ENCODE results near the gene RNF5. TPM values are rescaled to one million over a fixed set of nuclear protein-coding genes. Genes with fewer than 3 reads are reported as not detected.

The RNF5 gene
- total and polyA plus RNA-seq, 10 of the 15 experiments (the other 5 are each of a cell fraction or from before 2014, with no cell fraction given) = 31.4 to 114 (median 62.8) TPM

- no peak for FAIRE-seq
- SMC1A ChIA-PET (ENCODE audit: uncharacterized antibody, unreplicated experiment) = interaction anchor here (1.6 kb wide), 1 partner anchor 10 kb away, joined by 6 read pairs; no protein-coding TSS in a partner anchor
- no peaks in the 10 kb centered on the region for H3K27me3 ChIP-seq (replicated peaks in 1 of 2; ENCODE audit: control insufficient read depth in 2 of 2, insufficient read depth in 2 of 2, low read length in 1 of 2)
- intact Hi-C loops (cut with micrococcal nuclease; ENCODE audit: unreplicated experiment) (no loop called here), in situ Hi-C loops (cut with MboI) (no loop called here)
- ATAC-seq = no peak
- no peak for DNase-seq (ENCODE audit: low read depth, low spot score)
- H3K36me3 ChIP-seq (ENCODE audit: control insufficient read depth in 2 of 2, insufficient read depth in 2 of 2, low read length in 1 of 2) = peaks cover 0 to 6% of the 10 kb centered on the region in 2 experiments; a peak in 3 of 4 replicates
- POLR2A ChIA-PET = interaction anchor here (0.8 to 7.0 kb wide), 4 partner anchors 8 to 79 kb away, joined by 3 to 123 read pairs (median 37); partner anchors contain the start of genes AGPAT1, ATF6B, FKBPL and RNF5
- RAD21 ChIA-PET (ENCODE audit: unreplicated experiment) = interaction anchor here (1.6 kb wide), 1 partner anchor 10 kb away, joined by 6 read pairs; no protein-coding TSS in a partner anchor
- no TSS peak for BruUV-seq (replicated peaks)
- no peak; the same call in 1 of the 2 replicates for TF ChIP-seq HDGF (IDR thresholded peaks at IDR 0.05)
- no peak for TF ChIP-seq FOXM1 (IDR thresholded peaks at IDR 0.05; ENCODE audit: low read depth, low read length)
- TF ChIP-seq, protein P1, sequence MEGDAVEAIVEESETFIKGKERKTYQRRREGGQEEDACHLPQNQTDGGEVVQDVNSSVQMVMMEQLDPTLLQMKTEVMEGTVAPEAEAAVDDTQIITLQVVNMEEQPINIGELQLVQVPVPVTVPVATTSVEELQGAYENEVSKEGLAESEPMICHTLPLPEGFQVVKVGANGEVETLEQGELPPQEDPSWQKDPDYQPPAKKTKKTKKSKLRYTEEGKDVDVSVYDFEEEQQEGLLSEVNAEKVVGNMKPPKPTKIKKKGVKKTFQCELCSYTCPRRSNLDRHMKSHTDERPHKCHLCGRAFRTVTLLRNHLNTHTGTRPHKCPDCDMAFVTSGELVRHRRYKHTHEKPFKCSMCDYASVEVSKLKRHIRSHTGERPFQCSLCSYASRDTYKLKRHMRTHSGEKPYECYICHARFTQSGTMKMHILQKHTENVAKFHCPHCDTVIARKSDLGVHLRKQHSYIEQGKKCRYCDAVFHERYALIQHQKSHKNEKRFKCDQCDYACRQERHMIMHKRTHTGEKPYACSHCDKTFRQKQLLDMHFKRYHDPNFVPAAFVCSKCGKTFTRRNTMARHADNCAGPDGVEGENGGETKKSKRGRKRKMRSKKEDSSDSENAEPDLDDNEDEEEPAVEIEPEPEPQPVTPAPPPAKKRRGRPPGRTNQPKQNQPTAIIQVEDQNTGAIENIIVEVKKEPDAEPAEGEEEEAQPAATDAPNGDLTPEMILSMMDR (IDR thresholded peaks at IDR 0.05 in 2 of 3, conservative IDR thresholded peaks at IDR 0.05 in 1 of 3; ENCODE audit: control insufficient read depth in 2 of 3, extremely low read depth in 1 of 3, insufficient read depth in 1 of 3, low read depth in 3 of 3, low read length in 3 of 3) = no peak
- no peak for TF ChIP-seq ZBTB40 (IDR thresholded peaks at IDR 0.05; ENCODE audit: borderline replicate concordance)
- no peak for TF ChIP-seq BCLAF1 (IDR thresholded peaks at IDR 0.05)
- TF ChIP-seq POLR2A (IDR thresholded peaks at IDR 0.05; ENCODE audit: low read depth, low read length) = no peak
- peak overlapping the region; percentile 90 for H3K4me3 ChIP-seq
- peak overlapping the region; percentile 100 for H3K27ac ChIP-seq (ENCODE audit: control insufficient read depth, insufficient read depth)
- CTCF ChIA-PET = interaction anchor here (0.9 kb wide), 1 partner anchor 270 kb away, joined by 5 read pairs; no protein-coding TSS in a partner anchor
- no peak overlapping the region for H2AFZ ChIP-seq (ENCODE audit: control insufficient read depth, low read depth, low read length)
- peak overlapping the region; percentile 99 for H3K9ac ChIP-seq (ENCODE audit: control insufficient read depth, insufficient read depth, low read length)
- H3K4me2 ChIP-seq (ENCODE audit: control insufficient read depth, insufficient read depth) = peak overlapping the region; percentile 93
- H3K79me2 ChIP-seq (ENCODE audit: control insufficient read depth, insufficient read depth, low read length) = peaks cover 56% of the 10 kb centered on the region
- H4K20me1 ChIP-seq (ENCODE audit: control insufficient read depth, insufficient read depth) = no peaks in the 10 kb centered on the region
- H3K9me3 ChIP-seq (replicated peaks; ENCODE audit: control insufficient read depth, insufficient read depth, low read length) = no peaks in the 10 kb centered on the region
- under 1% methylated on average over 10 of the region's 10 CpGs for WGBS (ENCODE audit: insufficient coverage, insufficient replicate concordance, low lambda C conversion rate, missing lambda C conversion rate)
- H3K4me1 ChIP-seq (ENCODE audit: control insufficient read depth, insufficient read depth, low read length) = peaks cover 31% of the 10 kb centered on the region
Observed at GRCh38 chr6:32189069-32189741, 11.0 kb downstream of the RNF5 start.

Measured in GM12878 (cell line).